A673 (cell line): Measurements from ENCODE around the gene RSU1.

Experiments used
- EZH2 ChIP-seq: fragments of 200-600 bp; sonication (generic); IDR thresholded peaks from 2 replicates; pipeline ENCODE4 v1.6.1; 2017; ENCODE audit warnings: borderline replicate concordance, low read depth, mild to moderate bottlenecking, mixed read lengths, antibody characterized with exemption, low read length; ENCODE audit not compliant: poor library complexity, severe bottlenecking
- TF ChIP-seq, protein P1 (sequence below): fragments of 300-800, 200-600 bp; sonication (generic); conservative IDR thresholded peaks from 2 replicates; pipeline ENCODE4 v1.5.1; 2017; ENCODE audit warnings: low read depth, mild to moderate bottlenecking, antibody characterized with exemption, low read length, moderate library complexity, mixed read lengths

DNA sequence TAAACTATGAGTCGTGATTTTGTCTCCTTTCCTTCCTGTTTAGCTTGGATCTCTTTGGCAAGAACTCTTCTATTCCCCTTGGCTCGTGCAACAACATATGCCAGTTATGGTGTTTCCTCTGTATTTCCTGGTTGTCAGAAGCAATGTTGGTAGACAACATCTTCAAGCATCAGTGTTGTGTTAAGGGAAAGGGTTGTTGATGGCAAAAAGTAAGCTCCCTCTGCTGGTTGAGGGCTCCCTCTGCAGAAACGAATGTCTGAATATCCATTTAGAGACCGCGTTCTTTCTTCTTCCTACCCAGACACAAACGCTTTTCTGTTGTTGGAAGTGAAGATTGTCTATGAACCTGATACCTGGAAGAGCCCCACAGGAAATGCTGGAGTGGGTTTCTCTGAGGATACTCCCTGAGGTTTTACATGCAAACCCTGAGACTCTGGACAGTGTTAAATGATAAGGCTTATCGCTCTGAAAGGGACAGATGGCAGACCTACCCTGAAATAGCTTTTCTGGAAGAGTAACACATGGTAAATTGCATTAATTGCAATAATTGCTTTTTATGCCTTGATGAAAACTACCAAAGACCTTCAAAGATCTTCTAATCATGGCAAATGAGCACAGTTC lies 272.0 kb downstream of the RSU1 start:
- TF ChIP-seq, protein P1, sequence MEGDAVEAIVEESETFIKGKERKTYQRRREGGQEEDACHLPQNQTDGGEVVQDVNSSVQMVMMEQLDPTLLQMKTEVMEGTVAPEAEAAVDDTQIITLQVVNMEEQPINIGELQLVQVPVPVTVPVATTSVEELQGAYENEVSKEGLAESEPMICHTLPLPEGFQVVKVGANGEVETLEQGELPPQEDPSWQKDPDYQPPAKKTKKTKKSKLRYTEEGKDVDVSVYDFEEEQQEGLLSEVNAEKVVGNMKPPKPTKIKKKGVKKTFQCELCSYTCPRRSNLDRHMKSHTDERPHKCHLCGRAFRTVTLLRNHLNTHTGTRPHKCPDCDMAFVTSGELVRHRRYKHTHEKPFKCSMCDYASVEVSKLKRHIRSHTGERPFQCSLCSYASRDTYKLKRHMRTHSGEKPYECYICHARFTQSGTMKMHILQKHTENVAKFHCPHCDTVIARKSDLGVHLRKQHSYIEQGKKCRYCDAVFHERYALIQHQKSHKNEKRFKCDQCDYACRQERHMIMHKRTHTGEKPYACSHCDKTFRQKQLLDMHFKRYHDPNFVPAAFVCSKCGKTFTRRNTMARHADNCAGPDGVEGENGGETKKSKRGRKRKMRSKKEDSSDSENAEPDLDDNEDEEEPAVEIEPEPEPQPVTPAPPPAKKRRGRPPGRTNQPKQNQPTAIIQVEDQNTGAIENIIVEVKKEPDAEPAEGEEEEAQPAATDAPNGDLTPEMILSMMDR, result peak; percentile 78
- no peak for TF ChIP-seq EZH2
